ENCODE measurements around the gene WDPCP.

WDPCP gene

GRCh38 chr2:63604666-63605065, 16.4 kb upstream of the WDPCP start:
- no peak for TF ChIP-seq CTCF (conservative IDR thresholded peaks at IDR 0.05)
- no peak for TF ChIP-seq ZFX (IDR thresholded peaks at IDR 0.05)
- H3K27ac ChIP-seq: no peak overlapping the region

DNA sequence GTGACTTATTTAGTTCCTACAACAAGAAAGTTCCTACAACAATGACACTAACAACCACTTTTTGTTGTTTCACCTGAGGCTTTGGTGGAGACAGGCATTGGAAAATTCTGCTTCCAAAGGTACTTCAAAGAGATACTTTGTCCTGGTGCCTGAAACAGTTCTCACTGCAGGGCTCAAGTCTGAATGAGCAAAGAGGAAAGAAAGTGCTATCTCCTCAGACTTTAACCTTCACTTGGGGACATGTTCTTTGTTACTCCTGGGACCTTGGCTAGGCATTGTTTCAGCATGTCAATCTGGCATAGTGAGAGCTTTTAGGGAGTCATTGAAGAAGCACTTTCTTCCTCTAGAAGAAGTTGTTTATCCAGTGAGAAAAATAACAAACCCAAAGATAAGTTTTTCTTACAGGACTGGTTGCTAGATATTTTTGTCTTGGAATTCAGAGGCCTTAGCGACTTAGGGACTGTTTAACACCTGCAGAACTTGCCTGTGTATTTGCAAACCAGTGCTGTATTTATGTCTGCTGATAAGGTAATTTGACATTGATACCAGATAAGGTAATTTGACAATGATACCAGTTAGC, 12.7 kb upstream of the WDPCP start:
- no peak for TF ChIP-seq ZFX (IDR thresholded peaks at IDR 0.05)
- no peak for TF ChIP-seq CTCF (conservative IDR thresholded peaks at IDR 0.05)

DNA sequence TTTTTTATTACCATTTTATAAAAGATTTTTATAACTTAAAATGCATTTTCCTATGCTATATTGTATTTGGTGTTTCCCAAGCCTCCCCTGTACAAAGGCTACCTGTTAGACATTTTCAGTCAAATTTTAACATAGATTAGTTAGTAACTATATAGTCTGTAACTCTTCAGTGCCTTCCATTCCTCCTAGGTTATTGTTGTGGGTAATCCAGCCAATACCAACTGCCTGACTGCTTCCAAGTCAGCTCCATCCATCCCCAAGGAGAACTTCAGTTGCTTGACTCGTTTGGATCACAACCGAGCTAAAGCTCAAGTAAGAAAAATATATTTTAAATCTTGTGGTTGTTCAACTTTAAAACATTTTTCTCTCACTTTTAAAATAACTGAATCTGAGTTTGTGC, 10.7 kb upstream of the WDPCP start:
- no peak overlapping the region for H3K27ac ChIP-seq
- TF ChIP-seq CTCF (conservative IDR thresholded peaks at IDR 0.05) (no peak), ZFX (IDR thresholded peaks at IDR 0.05) (no peak)

More for the DNA sequence above, 12.7 kb upstream of the WDPCP start:
- no peak overlapping the region for H3K27ac ChIP-seq

- TF ChIP-seq ZFX (IDR thresholded peaks at IDR 0.05) (no peak), CTCF (conservative IDR thresholded peaks at IDR 0.05) (no peak)
- H3K27ac ChIP-seq: no peak overlapping the region
Measured at GRCh38 chr2:63596401-63596883, 8.2 kb upstream of the WDPCP start.

DNA sequence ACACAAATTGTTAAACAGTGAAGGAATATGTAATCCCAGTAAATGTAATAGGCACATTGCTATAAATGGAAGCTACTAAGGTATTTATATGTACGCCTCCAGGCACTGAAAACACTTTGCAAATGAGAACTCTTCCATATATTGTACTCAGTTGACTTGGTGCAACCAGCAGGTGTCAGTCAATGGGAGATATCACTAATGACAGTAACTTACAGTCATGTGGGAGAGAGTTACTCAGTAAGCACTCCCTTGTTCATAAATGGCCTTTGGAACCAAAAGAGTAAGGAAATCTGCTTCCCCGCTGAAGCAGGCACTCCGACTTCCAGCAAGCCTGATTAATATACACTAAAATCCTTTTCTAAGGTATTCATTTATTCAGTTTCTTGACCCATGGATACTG, 6.4 kb upstream of the WDPCP start:
- TF ChIP-seq ZFX (IDR thresholded peaks at IDR 0.05): no peak
- TF ChIP-seq CTCF (conservative IDR thresholded peaks at IDR 0.05): no peak
- H3K27ac ChIP-seq: no peak overlapping the region

DNA sequence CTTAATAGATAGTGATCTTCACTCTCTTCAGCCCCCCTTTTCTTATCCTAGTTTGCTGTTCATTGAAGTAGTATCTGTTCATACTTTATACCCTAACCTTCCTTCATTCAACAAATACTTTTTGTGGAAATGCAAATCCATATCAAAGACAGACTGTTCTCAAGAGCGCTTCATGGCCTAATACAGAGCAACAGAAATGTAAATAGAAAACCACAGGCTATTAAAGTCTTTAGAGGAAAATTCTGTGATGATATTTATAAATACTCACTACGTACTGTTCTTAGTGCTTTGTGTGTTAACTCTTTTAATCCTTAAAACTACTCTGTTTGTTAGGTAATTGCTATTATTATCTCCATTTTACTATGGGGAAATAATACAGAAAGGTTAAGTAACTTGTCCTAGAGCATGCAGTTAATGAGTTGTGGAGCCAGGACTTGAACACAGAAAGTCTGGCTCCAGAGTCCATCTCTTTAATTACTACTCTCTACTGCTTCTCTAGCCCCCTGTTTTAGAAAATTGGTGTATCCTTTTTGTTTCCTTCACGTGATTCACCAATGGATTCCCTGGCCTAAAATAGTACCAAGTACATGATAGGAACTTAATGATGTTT, 3.4 kb upstream of the WDPCP start:
- no peak overlapping the region for H3K27ac ChIP-seq

More for the DNA sequence above, 3.4 kb upstream of the WDPCP start:
- TF ChIP-seq CTCF (conservative IDR thresholded peaks at IDR 0.05): no peak
- TF ChIP-seq ZFX (IDR thresholded peaks at IDR 0.05): no peak
